NCI-H446 treated with DMSO at 0.1 percent for 48 hours (cell line): ENCODE data around the gene MEIS1.

Experiments used
- DNase-seq: peaks from one replicate; lab custom pipeline; 2025; lab: John Stamatoyannopoulos, UW

The MEIS1 gene

GRCh38 chr2:66431846-66432587, 2.9 kb upstream of the MEIS1 start:
- DNase-seq = no peak

GRCh38 chr2:66432801-66433694, 1.9 kb upstream of the MEIS1 start:
- DNase-seq = peak; percentile 88

- DNase-seq = no peak
These were observed 1.3 kb upstream of the MEIS1 start for GRCh38 chr2:66433695-66433944.

- DNase-seq = no peak
These were observed 813 bp upstream of the MEIS1 start for GRCh38 chr2:66433945-66434678.

GRCh38 chr2:66435549-66435875, 587 bp downstream of the MEIS1 start:
- DNase-seq = no peak

- no peak for DNase-seq
These were observed 1.0 kb downstream of the MEIS1 start for GRCh38 chr2:66435963-66436362.

GRCh38 chr2:66436581-66437001, 1.7 kb downstream of the MEIS1 start:
- no peak for DNase-seq

- DNase-seq = no peak
These were observed 2.3 kb downstream of the MEIS1 start for GRCh38 chr2:66437109-66437690.

- DNase-seq = no peak
These were observed 3.0 kb downstream of the MEIS1 start for GRCh38 chr2:66437691-66438497.

GRCh38 chr2:66438498-66438833, 3.5 kb downstream of the MEIS1 start:
- no peak for DNase-seq

- DNase-seq = no peak
These were observed 4.2 kb downstream of the MEIS1 start for GRCh38 chr2:66438891-66439811.

- no peak for DNase-seq
These were observed 5.1 kb downstream of the MEIS1 start for GRCh38 chr2:66439812-66440542.

GRCh38 chr2:66440708-66441497, 6.0 kb downstream of the MEIS1 start:
- no peak for DNase-seq

- no peak for DNase-seq
These were observed 6.8 kb downstream of the MEIS1 start for GRCh38 chr2:66441581-66442320.

- DNase-seq = no peak
These were observed 7.7 kb downstream of the MEIS1 start for GRCh38 chr2:66442516-66443185.

GRCh38 chr2:66443186-66443978, 8.5 kb downstream of the MEIS1 start:
- DNase-seq = no peak
